ENCODE data around the gene GCGR.

The GCGR gene

DNA sequence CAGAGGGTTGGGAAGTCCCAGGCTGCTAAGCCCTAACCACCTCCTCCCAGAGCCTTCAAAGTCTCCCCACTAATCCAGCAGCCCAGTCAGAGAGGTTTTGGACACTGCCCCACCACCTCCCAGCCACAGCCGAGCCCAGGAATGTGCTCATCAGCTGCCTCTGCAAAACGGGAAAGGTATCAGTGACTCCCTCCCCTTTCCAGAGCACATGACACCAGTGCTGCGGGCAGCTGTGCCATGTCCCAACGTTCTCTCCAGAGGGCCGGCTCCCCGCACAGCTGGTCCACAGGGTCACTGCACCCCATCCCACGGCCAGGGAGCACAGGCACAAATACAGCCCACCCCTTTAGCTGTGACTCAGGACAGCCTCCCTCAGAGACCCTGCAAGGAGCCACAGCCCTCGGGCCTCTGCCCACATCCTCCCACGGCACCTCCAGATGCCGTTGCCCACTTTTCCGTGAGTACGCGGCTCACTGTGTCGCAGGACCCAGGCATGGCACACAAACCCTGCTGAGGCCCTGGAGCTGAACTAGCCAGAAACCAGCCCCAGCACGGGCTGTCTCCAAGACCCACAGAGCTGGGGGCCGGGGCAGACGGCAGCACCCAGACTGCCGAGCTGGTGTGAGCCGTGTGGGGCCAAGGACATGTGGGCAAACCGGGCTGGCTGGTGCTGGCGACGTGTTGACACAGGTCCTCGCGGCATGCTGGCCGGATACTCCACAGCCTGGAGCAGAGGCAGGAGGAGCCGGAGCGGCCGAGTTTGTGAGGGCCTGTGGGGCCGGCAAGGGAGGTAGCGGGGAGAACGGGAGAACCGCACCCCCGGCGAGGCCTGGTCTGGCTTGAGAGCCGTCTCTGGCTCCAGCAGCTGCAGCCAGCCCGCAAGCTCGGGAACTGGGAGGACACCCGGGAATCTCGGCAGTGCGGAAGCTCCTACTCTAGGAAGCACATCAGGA is 37.2 kb downstream of the GCGR start:
- DNase-seq (ENCODE audit: low read depth) = no peak
- H3K4me3 ChIP-seq (replicated peaks; ENCODE audit: low read depth, low read length) = no peak overlapping the region
- TF ChIP-seq, protein P1, sequence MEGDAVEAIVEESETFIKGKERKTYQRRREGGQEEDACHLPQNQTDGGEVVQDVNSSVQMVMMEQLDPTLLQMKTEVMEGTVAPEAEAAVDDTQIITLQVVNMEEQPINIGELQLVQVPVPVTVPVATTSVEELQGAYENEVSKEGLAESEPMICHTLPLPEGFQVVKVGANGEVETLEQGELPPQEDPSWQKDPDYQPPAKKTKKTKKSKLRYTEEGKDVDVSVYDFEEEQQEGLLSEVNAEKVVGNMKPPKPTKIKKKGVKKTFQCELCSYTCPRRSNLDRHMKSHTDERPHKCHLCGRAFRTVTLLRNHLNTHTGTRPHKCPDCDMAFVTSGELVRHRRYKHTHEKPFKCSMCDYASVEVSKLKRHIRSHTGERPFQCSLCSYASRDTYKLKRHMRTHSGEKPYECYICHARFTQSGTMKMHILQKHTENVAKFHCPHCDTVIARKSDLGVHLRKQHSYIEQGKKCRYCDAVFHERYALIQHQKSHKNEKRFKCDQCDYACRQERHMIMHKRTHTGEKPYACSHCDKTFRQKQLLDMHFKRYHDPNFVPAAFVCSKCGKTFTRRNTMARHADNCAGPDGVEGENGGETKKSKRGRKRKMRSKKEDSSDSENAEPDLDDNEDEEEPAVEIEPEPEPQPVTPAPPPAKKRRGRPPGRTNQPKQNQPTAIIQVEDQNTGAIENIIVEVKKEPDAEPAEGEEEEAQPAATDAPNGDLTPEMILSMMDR (IDR thresholded peaks at IDR 0.05; ENCODE audit: low read length, missing control alignments) = no peak

GRCh38 chr17:81841866-81842265 is 37.9 kb downstream of the GCGR start:
- no peak for DNase-seq (ENCODE audit: low read depth)
- TF ChIP-seq, protein P1 (IDR thresholded peaks at IDR 0.05; ENCODE audit: low read length, missing control alignments) = no peak
- H3K4me3 ChIP-seq (replicated peaks; ENCODE audit: low read depth, low read length) = no peak overlapping the region

DNA sequence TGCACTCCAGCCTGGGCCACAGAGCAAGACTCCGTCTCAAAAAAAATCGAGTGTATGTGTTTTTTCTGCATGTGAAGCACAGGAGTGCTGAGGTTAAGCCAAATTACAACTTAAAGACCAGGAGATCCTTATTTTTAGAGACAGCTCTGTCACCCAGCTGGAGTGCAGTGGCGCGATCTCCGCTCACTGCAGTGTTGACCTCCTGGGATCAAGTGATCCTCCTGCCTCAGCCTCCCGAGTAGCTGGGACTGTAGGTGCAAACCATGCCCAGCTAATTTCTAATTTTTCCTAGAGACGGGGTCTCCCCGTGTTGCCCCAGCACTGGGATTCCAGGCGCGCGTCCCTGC is 38.4 kb downstream of the GCGR start:
- TF ChIP-seq, protein P1 (IDR thresholded peaks at IDR 0.05; ENCODE audit: low read length, missing control alignments) = no peak
- H3K4me3 ChIP-seq (replicated peaks; ENCODE audit: low read depth, low read length) = no peak overlapping the region

DNA sequence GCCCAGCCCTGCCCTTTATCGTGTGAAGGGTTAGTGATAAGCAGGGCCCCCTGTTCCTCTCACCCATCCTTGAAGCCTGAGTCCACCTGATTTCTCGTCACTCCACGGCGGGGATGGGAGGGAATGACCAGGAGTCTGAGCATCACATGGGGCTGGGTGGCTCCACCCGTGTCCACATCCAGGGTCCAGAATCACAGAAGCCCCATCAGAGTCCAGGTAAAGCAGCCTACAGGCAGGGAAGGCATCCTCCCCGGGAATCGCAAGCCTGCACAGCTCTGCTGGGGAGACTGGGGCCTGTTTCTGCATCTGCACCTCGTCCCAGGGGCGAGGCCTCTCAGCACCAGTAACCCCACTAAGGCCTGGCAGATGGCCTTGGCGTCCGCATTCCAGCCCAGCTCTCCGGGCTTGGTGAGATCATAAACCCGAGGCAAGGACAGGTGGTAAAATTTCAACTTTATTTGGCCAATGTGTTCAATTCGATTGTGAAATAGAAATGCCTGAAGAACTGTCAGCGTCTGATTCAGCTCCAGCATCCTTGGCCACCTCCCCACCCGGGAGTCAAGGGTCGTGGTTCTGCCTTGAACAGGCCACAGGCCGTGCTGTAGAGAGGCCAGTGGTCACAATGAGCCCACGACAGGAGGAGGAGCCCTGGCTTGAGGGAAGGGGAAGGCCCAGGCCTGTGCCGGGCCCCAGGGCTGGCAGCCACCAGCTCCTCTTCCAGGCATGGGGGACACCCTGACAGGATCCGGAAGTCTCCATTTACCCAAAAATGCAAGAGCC is 39.0 kb downstream of the GCGR start:
- no peak for DNase-seq (ENCODE audit: low read depth)
- no peak overlapping the region for H3K4me3 ChIP-seq (replicated peaks; ENCODE audit: low read depth, low read length)
- TF ChIP-seq, protein P1 (IDR thresholded peaks at IDR 0.05; ENCODE audit: low read length, missing control alignments) = no peak

More for the DNA sequence above, 38.4 kb downstream of the GCGR start:
- no peak for DNase-seq (ENCODE audit: low read depth)

- H3K4me3 ChIP-seq (replicated peaks; ENCODE audit: low read depth, low read length) = no peak overlapping the region
- no peak for DNase-seq (ENCODE audit: low read depth)
- TF ChIP-seq, protein P1 (IDR thresholded peaks at IDR 0.05; ENCODE audit: low read length, missing control alignments) = no peak
These were observed 39.9 kb downstream of the GCGR start for GRCh38 chr17:81843713-81844326.

DNA sequence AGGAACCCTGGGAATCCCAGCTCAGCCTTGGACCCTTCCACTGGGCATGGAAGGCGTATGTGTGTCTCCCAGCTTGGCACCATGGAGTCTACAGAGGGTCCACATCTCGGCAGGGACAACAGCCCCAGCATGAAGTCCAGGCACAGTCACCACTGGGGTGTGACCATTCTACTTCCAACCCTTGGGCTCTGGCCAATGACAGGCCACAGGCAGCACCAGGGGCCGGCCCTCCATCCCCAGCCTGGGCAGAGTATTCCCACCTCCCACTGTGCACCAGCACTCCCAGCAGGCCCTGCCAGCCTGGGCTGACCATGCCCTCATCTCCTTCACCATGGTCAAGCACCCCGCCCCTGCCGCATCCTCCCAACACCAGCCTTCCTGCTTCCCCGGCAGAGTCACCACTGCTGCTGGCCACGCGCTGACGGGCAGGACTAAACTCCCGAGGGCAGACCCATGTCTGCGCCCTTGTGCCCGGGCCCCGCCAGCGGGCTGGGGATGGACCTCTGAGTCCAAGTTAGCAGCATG is 40.4 kb downstream of the GCGR start:
- no peak overlapping the region for H3K4me3 ChIP-seq (replicated peaks; ENCODE audit: low read depth, low read length)
- TF ChIP-seq, protein P1 (IDR thresholded peaks at IDR 0.05; ENCODE audit: low read length, missing control alignments) = no peak
- no peak for DNase-seq (ENCODE audit: low read depth)
